Lung (tissue), 12 donors: ENCODE data around the gene ABCA4. TPM values are rescaled to one million over a fixed set of nuclear protein-coding genes. Genes with fewer than 3 reads are reported as not detected.

Source experiments
- ATAC-seq: fragments of 200-7000 bp; cut with Tn5 transposase; one replicate; pipeline ENCODE4 v1.9.1; 2020; ENCODE audit warnings: moderate number of reproducible peaks; ENCODE audit not compliant: insufficient read depth, low FRiP score
- DNase-seq, 3 donors: peaks; one replicate each; pipeline ENCODE4 v3.0.0-alpha.2; 2013 to 2017
- H3K27ac ChIP-seq, 2 donors: one replicate each; pipeline ENCODE4 v1.5.1; 2013; ENCODE audit warnings: mild to moderate bottlenecking in 2 of 2, moderate library complexity in 2 of 2, control low read depth in 1 of 2, inconsistent platforms in 1 of 2, low read depth in 1 of 2, low read length in 1 of 2
- H3K27me3 ChIP-seq, 3 donors: one replicate each; pipeline ENCODE4 v1.5.1; 2013; ENCODE audit warnings: low read length in 2 of 3; ENCODE audit not compliant: control insufficient read depth in 3 of 3, insufficient read depth in 3 of 3
- H3K36me3 ChIP-seq, 4 donors: one replicate each; pipeline ENCODE4 v1.5.1; 2013; ENCODE audit warnings: low read length in 4 of 4, mild to moderate bottlenecking in 1 of 4, moderate library complexity in 1 of 4; ENCODE audit not compliant: control insufficient read depth in 4 of 4, insufficient read depth in 4 of 4
- H3K4me1 ChIP-seq, 5 donors: one replicate each; pipeline ENCODE4 v1.5.1; 2013; ENCODE audit warnings: low read length in 5 of 5, mild to moderate bottlenecking in 2 of 5, moderate library complexity in 1 of 5; ENCODE audit not compliant: control insufficient read depth in 5 of 5, insufficient read depth in 5 of 5
- H3K4me3 ChIP-seq: one replicate; pipeline ENCODE4 v1.5.1; 2013; ENCODE audit warnings: mild to moderate bottlenecking, control low read depth, moderate library complexity
- H3K9ac ChIP-seq, 2 donors: one replicate each; pipeline ENCODE4 v1.5.1; 2013; ENCODE audit warnings: low read length in 2 of 2, control low read depth in 1 of 2; ENCODE audit not compliant: insufficient read depth in 1 of 2
- H3K9me3 ChIP-seq, 4 donors: one replicate each; pipeline ENCODE4 v1.5.1; 2013; ENCODE audit warnings: low read length in 3 of 4, mild to moderate bottlenecking in 1 of 4, moderate library complexity in 1 of 4; ENCODE audit not compliant: control insufficient read depth in 4 of 4, insufficient read depth in 3 of 4
- CTCF ChIP-seq: IDR thresholded peaks from 2 replicates; pipeline ENCODE4 v1.5.1; 2012; ENCODE audit warnings: mild to moderate bottlenecking; ENCODE audit errors: control extremely low read depth, extremely low read depth
- WGBS, 2 donors: extraction: QIAGEN DNeasy Blood & Tissue Kit; methylation state at CpG; one replicate each; pipeline ENCODE4 v1.1.7; 2013; 5-methylcytosine and 5-hydroxymethylcytosine counted together
- polyA plus RNA-seq, 2 donors: library from polyadenylated mRNA; stranded (reverse); fragments of 200-250 nt; gene quantifications; one replicate each; pipeline ENCODE4 v1.2.1, GENCODE V29; 2013
- total RNA-seq, 2 donors: library from RNA; depleted of rRNA in 1 of 2; stranded (reverse); fragments of >200 nt in 1 of 2; gene quantifications; one replicate each; pipeline ENCODE4 v1.2.1, GENCODE V29; 2014 to 2021
- donor health status: control.
- donor health status: control.
- donor health status: Bipolar disorder and iron deficiency.
- donor health status: healthy.
- donor health status: DM: yes; HTN: yes; CAD: no.

ABCA4 gene
- total and polyA plus RNA-seq, 4 donors, result 0.21 to 1.0 (median 0.67) TPM

- DNase-seq (peak in 2 of 3 donors; percentile 19 to 58), ATAC-seq (no peak)
- TF ChIP-seq CTCF, result no peak
- Histone ChIP-seq H3K9ac (no peak overlapping the region), H3K27me3 (no peaks in the 10 kb centered on the region), H3K9me3 (no peaks in the 10 kb centered on the region), H3K27ac (peak overlapping the region in 1 of 2 donors; percentile 66), H3K36me3 (no peaks in the 10 kb centered on the region), H3K4me1 (peaks cover 10 to 38% (median 16%) of the 10 kb centered on the region in 5 donors), H3K4me3 (no peak overlapping the region)
- 88 to 97% methylated on average over 3 of the region's 3 CpGs for WGBS, 2 donors
Observed at GRCh38 chr1:94070865-94071264, 50.1 kb downstream of the ABCA4 start.

GRCh38 chr1:94069919-94070285 is 51.0 kb downstream of the ABCA4 start:
- peak overlapping the region in 1 of 2 donors; percentile 66 for H3K27ac ChIP-seq
- no peak for DNase-seq
- H3K4me1 ChIP-seq, result peaks cover 10 to 38% (median 16%) of the 10 kb centered on the region in 5 donors
- ATAC-seq, result no peak
- H3K36me3 ChIP-seq, result no peaks in the 10 kb centered on the region
- TF ChIP-seq CTCF, result no peak
- no peaks in the 10 kb centered on the region for H3K9me3 ChIP-seq
- H3K4me3 ChIP-seq, result no peak overlapping the region
- no peaks in the 10 kb centered on the region for H3K27me3 ChIP-seq
- WGBS, 2 donors, result 51 to 56% methylated on average over 2 of the region's 2 CpGs
- H3K9ac ChIP-seq, result no peak overlapping the region

- WGBS, 2 donors, result 35 to 54% methylated on average over 16 of the region's 16 CpGs
- H3K27me3 ChIP-seq, result no peaks in the 10 kb centered on the region
- H3K9ac ChIP-seq, result peak overlapping the region in 1 of 2 donors; percentile 37
- DNase-seq (peak; percentile 82 to 87 (median 85)), ATAC-seq (peak; percentile 82)
- H3K9me3 ChIP-seq, result no peaks in the 10 kb centered on the region
- H3K27ac ChIP-seq, result peak overlapping the region in 1 of 2 donors; percentile 94
- no peak for TF ChIP-seq CTCF
- H3K4me3 ChIP-seq, result no peak overlapping the region
- H3K4me1 ChIP-seq, result peaks cover 10 to 38% (median 16%) of the 10 kb centered on the region in 5 donors
- H3K36me3 ChIP-seq, result no peaks in the 10 kb centered on the region
Observed at GRCh38 chr1:94068999-94069918, 51.7 kb downstream of the ABCA4 start.
